SK-N-SH (cell line): ENCODE results near the gene RNU6-9.

Experiments
- GABPA ChIP-seq: IDR thresholded peaks from 2 replicates; pipeline ENCODE4 v1.4.0; 2012; ENCODE audit warnings: low read depth, mild to moderate bottlenecking
- GATA2 ChIP-seq: sonication (generic); formaldehyde crosslinking; IDR thresholded peaks from 2 replicates; pipeline ENCODE4 v1.5.0; 2020; ENCODE audit warnings: mild to moderate bottlenecking, missing genetic modification reagents
- MXI1 ChIP-seq: IDR thresholded peaks from 2 replicates; pipeline ENCODE4 v1.6.1; 2012; ENCODE audit warnings: mild to moderate bottlenecking, low read depth, low read length, improper control_type of control experiment
- SMC3 ChIP-seq: IDR thresholded peaks from 2 replicates; pipeline ENCODE4 v1.6.1; 2012; ENCODE audit warnings: low read depth, low read length, improper control_type of control experiment
- YY1 ChIP-seq: IDR thresholded peaks from 2 replicates; pipeline ENCODE4 v1.4.0; 2012; ENCODE audit warnings: low read depth, mild to moderate bottlenecking
- TF ChIP-seq, protein P1 (sequence below): IDR thresholded peaks from 2 replicates; pipeline ENCODE4; 2012
- TF ChIP-seq, protein P2 (sequence below): IDR thresholded peaks from 2 replicates; pipeline ENCODE4 v1.4.0; 2012; ENCODE audit warnings: low read depth
- TF ChIP-seq, protein P3 (sequence below): fragments of 200-600 bp; sonication (generic); IDR thresholded peaks from 2 replicates; pipeline ENCODE4 v1.6.1; 2017; ENCODE audit warnings: antibody characterized with exemption, mild to moderate bottlenecking, moderate library complexity

DNA sequence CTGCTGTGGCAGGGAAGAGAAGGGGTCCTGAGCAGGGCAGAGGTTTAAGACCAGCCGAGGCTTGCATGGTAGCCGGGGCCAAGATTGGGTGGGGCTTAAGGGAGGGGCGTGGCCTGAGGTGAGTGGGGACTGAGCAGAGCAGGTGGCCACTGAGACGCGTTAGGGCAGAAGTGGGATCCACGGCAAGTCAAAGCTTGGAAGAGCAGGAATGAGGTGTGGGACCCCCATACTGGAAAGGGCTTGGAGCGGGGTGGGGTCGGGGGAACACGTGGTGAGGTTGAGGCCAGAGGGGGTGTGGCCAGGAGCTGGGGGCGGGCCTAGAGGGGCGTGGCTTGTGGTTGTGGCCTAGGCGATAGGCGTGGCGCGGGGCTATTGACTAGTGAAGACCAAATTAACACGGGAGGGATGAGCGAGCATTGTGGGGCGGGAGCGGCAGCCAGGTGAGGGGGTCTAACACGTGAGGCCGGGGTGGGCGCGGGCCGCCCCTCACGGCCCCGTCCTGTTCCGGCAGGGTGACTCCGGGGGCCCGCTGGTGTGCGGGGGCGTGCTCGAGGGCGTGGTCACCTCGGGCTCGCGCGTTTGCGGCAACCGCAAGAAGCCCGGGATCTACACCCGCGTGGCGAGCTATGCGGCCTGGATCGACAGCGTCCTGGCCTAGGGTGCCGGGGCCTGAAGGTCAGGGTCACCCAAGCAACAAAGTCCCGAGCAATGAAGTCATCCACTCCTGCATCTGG lies 30.5 kb upstream of the RNU6-9 start:
- TF ChIP-seq, protein P1, sequence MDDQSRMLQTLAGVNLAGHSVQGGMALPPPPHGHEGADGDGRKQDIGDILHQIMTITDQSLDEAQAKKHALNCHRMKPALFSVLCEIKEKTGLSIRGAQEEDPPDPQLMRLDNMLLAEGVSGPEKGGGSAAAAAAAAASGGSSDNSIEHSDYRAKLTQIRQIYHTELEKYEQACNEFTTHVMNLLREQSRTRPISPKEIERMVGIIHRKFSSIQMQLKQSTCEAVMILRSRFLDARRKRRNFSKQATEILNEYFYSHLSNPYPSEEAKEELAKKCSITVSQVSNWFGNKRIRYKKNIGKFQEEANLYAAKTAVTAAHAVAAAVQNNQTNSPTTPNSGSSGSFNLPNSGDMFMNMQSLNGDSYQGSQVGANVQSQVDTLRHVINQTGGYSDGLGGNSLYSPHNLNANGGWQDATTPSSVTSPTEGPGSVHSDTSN, result no peak; the same call in 1 of the 2 replicates
- TF ChIP-seq, protein P2, sequence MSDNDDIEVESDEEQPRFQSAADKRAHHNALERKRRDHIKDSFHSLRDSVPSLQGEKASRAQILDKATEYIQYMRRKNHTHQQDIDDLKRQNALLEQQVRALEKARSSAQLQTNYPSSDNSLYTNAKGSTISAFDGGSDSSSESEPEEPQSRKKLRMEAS, result 0 out of 2 replicates have a peak, but pooled peaks have one; percentile 41
- no peak for TF ChIP-seq GABPA
- TF ChIP-seq, protein P3, sequence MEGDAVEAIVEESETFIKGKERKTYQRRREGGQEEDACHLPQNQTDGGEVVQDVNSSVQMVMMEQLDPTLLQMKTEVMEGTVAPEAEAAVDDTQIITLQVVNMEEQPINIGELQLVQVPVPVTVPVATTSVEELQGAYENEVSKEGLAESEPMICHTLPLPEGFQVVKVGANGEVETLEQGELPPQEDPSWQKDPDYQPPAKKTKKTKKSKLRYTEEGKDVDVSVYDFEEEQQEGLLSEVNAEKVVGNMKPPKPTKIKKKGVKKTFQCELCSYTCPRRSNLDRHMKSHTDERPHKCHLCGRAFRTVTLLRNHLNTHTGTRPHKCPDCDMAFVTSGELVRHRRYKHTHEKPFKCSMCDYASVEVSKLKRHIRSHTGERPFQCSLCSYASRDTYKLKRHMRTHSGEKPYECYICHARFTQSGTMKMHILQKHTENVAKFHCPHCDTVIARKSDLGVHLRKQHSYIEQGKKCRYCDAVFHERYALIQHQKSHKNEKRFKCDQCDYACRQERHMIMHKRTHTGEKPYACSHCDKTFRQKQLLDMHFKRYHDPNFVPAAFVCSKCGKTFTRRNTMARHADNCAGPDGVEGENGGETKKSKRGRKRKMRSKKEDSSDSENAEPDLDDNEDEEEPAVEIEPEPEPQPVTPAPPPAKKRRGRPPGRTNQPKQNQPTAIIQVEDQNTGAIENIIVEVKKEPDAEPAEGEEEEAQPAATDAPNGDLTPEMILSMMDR, result no peak
- TF ChIP-seq SMC3, result no peak
- no peak for TF ChIP-seq GATA2 (CRISPR knock-in tag)
- TF ChIP-seq MXI1, result no peak
- TF ChIP-seq YY1, result no peak
